WTC11 (cell line): ENCODE data around the gene NEDD4L. TPM values are rescaled to one million over a fixed set of nuclear protein-coding genes. Genes with fewer than 3 reads are reported as not detected.

Source experiments
- ATAC-seq: fragments of 200-7000 bp; cut with Tn5 transposase; 2 replicates; pipeline ENCODE4 v1.10.0; 2021; ENCODE audit warnings: mild to moderate bottlenecking, moderate library complexity
- CTCF ChIA-PET: fragments of 300-600 bp; sonication (Branson Sonifier 250); formaldehyde crosslinking; loops from one replicate; lab custom pipeline; 2021; ENCODE audit warnings: antibody characterized with exemption; lab: Charles Lee
- POLR2A ChIA-PET: fragments of 350-600 bp; sonication (Branson Sonifier 250); formaldehyde crosslinking; loops from one replicate; lab custom pipeline; 2021; ENCODE audit warnings: antibody characterized with exemption; lab: Charles Lee
- DNase-seq: peaks from one replicate; pipeline ENCODE4 v3.0.0; 2021; ENCODE audit warnings: low spot score
- H3K27ac Mint-ChIP-seq: 2 replicates; pipeline ENCODE4 v1.8.0; 2021; ENCODE audit warnings: mixed read lengths
- H3K27me3 Mint-ChIP-seq: 2 replicates; pipeline ENCODE4 v1.8.0; 2021; ENCODE audit warnings: low read depth, mild to moderate bottlenecking, moderate library complexity, mixed read lengths
- H3K36me3 Mint-ChIP-seq: 2 replicates; pipeline ENCODE4 v1.8.0; 2021; ENCODE audit warnings: mixed read lengths
- H3K4me1 Mint-ChIP-seq: 2 replicates; pipeline ENCODE4 v1.8.0; 2022; ENCODE audit warnings: mixed read lengths
- H3K4me3 Mint-ChIP-seq: 2 replicates; pipeline ENCODE4 v1.8.0; 2021; ENCODE audit warnings: mild to moderate bottlenecking, moderate library complexity, mixed read lengths
- H3K9me3 Mint-ChIP-seq: 2 replicates; pipeline ENCODE4 v1.8.0; 2021; ENCODE audit warnings: mixed read lengths
- CBFB ChIP-seq: sonication (generic); formaldehyde crosslinking; IDR thresholded peaks from 2 replicates; pipeline ENCODE4 v1.8.1; 2022; ENCODE audit warnings: mild to moderate bottlenecking, low read depth, missing genetic modification reagents
- CREM ChIP-seq: sonication (generic); formaldehyde crosslinking; IDR thresholded peaks from 2 replicates; pipeline ENCODE4 v1.8.1; 2022; ENCODE audit warnings: mild to moderate bottlenecking, missing genetic modification reagents, moderate library complexity
- FOXP1 ChIP-seq: sonication (generic); formaldehyde crosslinking; IDR thresholded peaks from 2 replicates; pipeline ENCODE4 v1.8.0; 2022; ENCODE audit warnings: missing genetic modification reagents, mild to moderate bottlenecking, moderate library complexity, borderline replicate concordance
- GABPB1 ChIP-seq: sonication (generic); formaldehyde crosslinking; IDR thresholded peaks from 2 replicates; pipeline ENCODE4 v1.8.1; 2023; ENCODE audit warnings: mild to moderate bottlenecking, missing genetic modification reagents
- GRHL2 ChIP-seq: fragments of 250-450 bp; sonication (Bioruptor Pico); IDR thresholded peaks from 2 replicates; pipeline ENCODE4 v1.8.0; 2022; ENCODE audit warnings: mild to moderate bottlenecking, moderate library complexity; ENCODE audit not compliant: insufficient replicate concordance, severe bottlenecking
- JUN ChIP-seq: sonication (generic); formaldehyde crosslinking; IDR thresholded peaks from 2 replicates; pipeline ENCODE4 v1.8.0; 2023; ENCODE audit warnings: mild to moderate bottlenecking, missing genetic modification reagents
- NFE2L1 ChIP-seq: sonication (generic); formaldehyde crosslinking; IDR thresholded peaks from 2 replicates; pipeline ENCODE4 v1.8.1; 2023; ENCODE audit warnings: missing genetic modification reagents
- NFYB ChIP-seq: sonication (generic); formaldehyde crosslinking; conservative IDR thresholded peaks from 2 replicates; pipeline ENCODE4 v1.8.0; 2022; ENCODE audit warnings: low read depth, missing genetic modification reagents
- NR2C2 ChIP-seq: sonication (generic); formaldehyde crosslinking; IDR thresholded peaks from 2 replicates; pipeline ENCODE4 v1.8.0; 2022; ENCODE audit warnings: mild to moderate bottlenecking, missing genetic modification reagents
- RORB ChIP-seq: fragments of 250-450 bp; sonication (Bioruptor Pico); IDR thresholded peaks from 2 replicates; pipeline ENCODE4 v1.9.0; 2021; ENCODE audit warnings: mild to moderate bottlenecking
- SP1 ChIP-seq: sonication (generic); formaldehyde crosslinking; conservative IDR thresholded peaks from 2 replicates; pipeline ENCODE4 v1.8.1; 2022; ENCODE audit warnings: missing genetic modification reagents
- TCF7 ChIP-seq: sonication (generic); formaldehyde crosslinking; IDR thresholded peaks from 2 replicates; pipeline ENCODE4 v1.8.0; 2022; ENCODE audit warnings: mild to moderate bottlenecking, low read depth, missing genetic modification reagents, moderate library complexity
- TEAD1 ChIP-seq: sonication (generic); formaldehyde crosslinking; IDR thresholded peaks from 2 replicates; pipeline ENCODE4 v1.8.0; 2022; ENCODE audit warnings: mild to moderate bottlenecking, missing genetic modification reagents
- TEAD4 ChIP-seq: sonication (generic); formaldehyde crosslinking; IDR thresholded peaks from 2 replicates; pipeline ENCODE4 v1.8.0; 2022; ENCODE audit warnings: mild to moderate bottlenecking, missing genetic modification reagents
- USF2 ChIP-seq: sonication (generic); formaldehyde crosslinking; IDR thresholded peaks from 2 replicates; pipeline ENCODE4 v1.8.1; 2023; ENCODE audit warnings: mild to moderate bottlenecking, missing genetic modification reagents, moderate library complexity
- ZNF317 ChIP-seq: sonication (generic); formaldehyde crosslinking; IDR thresholded peaks from 2 replicates; pipeline ENCODE4 v1.8.1; 2023; ENCODE audit warnings: low read depth, mild to moderate bottlenecking, moderate library complexity, missing genetic modification reagents, borderline replicate concordance
- ZNF416 ChIP-seq: fragments of 250-450 bp; sonication (Bioruptor Pico); IDR thresholded peaks from 2 replicates; pipeline ENCODE4 v1.9.0; 2021; ENCODE audit warnings: mild to moderate bottlenecking, inconsistent platforms
- ZNF423 ChIP-seq: fragments of 250-450 bp; sonication (Bioruptor Pico); IDR thresholded peaks from 2 replicates; pipeline ENCODE4 v2.1.2; 2022; ENCODE audit warnings: mild to moderate bottlenecking, moderate library complexity
- total RNA-seq: library from RNA; stranded (reverse); gene quantifications from 3 replicates; pipeline ENCODE4 v1.2.3, GENCODE V29; 2021
- TF ChIP-seq, protein P1 (sequence below): fragments of 200-600 bp; IDR thresholded peaks from 2 replicates; pipeline ENCODE4 v1.8.0; 2022; ENCODE audit warnings: antibody characterized with exemption
- TF ChIP-seq, protein P2 (sequence below): sonication (generic); formaldehyde crosslinking; IDR thresholded peaks from 2 replicates; pipeline ENCODE4 v1.8.1; 2023; ENCODE audit warnings: mild to moderate bottlenecking, moderate library complexity, missing genetic modification reagents
- TF ChIP-seq, protein P3 (sequence below): fragments of 250-450 bp; sonication (Bioruptor Pico); IDR thresholded peaks from 2 replicates; pipeline ENCODE4 v2.1.2; 2022; ENCODE audit warnings: mild to moderate bottlenecking, moderate library complexity
- TF ChIP-seq, protein P4 (sequence below): sonication (generic); formaldehyde crosslinking; IDR thresholded peaks from 2 replicates; pipeline ENCODE4 v1.8.1; 2022; ENCODE audit warnings: missing genetic modification reagents, borderline replicate concordance

Gene NEDD4L
- total RNA-seq, 1 experiment from 2014 or later: 88.0 TPM

DNA sequence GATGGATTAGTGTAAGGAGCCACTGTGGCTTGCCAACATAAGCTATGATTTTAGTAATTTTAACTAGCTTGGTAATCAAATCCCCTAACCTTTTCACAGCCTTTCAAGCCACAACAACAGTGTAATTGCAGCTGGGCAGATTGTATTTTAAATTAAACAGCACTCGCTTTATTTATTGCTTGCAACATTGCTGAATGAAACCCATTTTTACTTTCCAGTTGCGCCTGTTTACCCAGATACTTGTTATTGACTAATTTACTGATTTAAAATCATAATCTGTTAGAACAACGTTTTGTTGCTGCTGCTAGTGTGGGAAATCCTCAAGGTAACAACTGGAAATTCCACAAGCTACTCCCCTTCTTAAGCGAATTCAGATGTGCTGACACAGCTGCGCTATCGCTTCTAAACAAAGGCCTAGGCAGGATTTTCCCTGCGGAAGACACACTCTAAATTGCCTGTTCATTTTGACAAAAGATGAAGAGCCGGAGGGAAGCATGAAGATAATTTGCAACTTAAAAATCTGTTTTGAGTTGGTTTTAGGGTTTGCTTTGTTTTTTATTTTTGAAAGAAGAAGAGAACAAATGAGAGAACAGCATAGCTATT is 300.9 kb downstream of the NEDD4L start:
- peaks cover 24% of the 10 kb centered on the region for H3K36me3 Mint-ChIP-seq
- no peaks in the 10 kb centered on the region for H3K9me3 Mint-ChIP-seq
- no peaks in the 10 kb centered on the region for H3K27me3 Mint-ChIP-seq
- CTCF ChIA-PET: interaction anchor here (1.1 to 2.9 kb wide), 5 partner anchors 9 to 152 kb away, joined by 3 to 9 read pairs (median 4); no protein-coding TSS in a partner anchor
- TF ChIP-seq FOXP1 (CRISPR knock-in tag) (no peak), NFE2L1 (CRISPR knock-in tag) (no peak), TEAD1 (CRISPR knock-in tag) (0 out of 2 replicates have a peak, but pooled peaks have one; percentile 25), NR2C2 (CRISPR knock-in tag) (no peak), USF2 (CRISPR knock-in tag) (no peak), TEAD4 (CRISPR knock-in tag) (no peak)
- peak; percentile 62 for ATAC-seq
- POLR2A ChIA-PET: interaction anchor here (0.6 kb wide), 1 partner anchor 9 kb away, joined by 3 read pairs; no protein-coding TSS in a partner anchor
- H3K4me3 Mint-ChIP-seq: peak overlapping the region; percentile 39
- H3K4me1 Mint-ChIP-seq: peaks cover 85% of the 10 kb centered on the region
- DNase-seq: no peak
- peak overlapping the region; percentile 96 for H3K27ac Mint-ChIP-seq

GRCh38 chr18:58345875-58346274 is 301.8 kb downstream of the NEDD4L start:
- peaks cover 28% of the 10 kb centered on the region for H3K36me3 Mint-ChIP-seq
- peak; percentile 59 for ATAC-seq
- H3K4me3 Mint-ChIP-seq: no peak overlapping the region
- no peaks in the 10 kb centered on the region for H3K27me3 Mint-ChIP-seq
- H3K27ac Mint-ChIP-seq: peak overlapping the region; percentile 44; the same call in 1 of the 2 replicates
- no peak for TF ChIP-seq NFYB
- TF ChIP-seq SP1 (CRISPR knock-in tag): 0 out of 2 replicates have a peak, but pooled peaks have one; percentile 15
- peaks cover 76% of the 10 kb centered on the region for H3K4me1 Mint-ChIP-seq
- ChIA-PET CTCF (interaction anchor here (1.1 to 2.9 kb wide), 3 partner anchors 9 to 151 kb away, joined by 3 to 9 read pairs (median 4); no protein-coding TSS in a partner anchor), POLR2A (interaction anchor here (0.6 kb wide), 2 partner anchors 8 to 198 kb away, joined by 3 read pairs; no protein-coding TSS in a partner anchor)
- no peak for DNase-seq
- no peaks in the 10 kb centered on the region for H3K9me3 Mint-ChIP-seq

DNA sequence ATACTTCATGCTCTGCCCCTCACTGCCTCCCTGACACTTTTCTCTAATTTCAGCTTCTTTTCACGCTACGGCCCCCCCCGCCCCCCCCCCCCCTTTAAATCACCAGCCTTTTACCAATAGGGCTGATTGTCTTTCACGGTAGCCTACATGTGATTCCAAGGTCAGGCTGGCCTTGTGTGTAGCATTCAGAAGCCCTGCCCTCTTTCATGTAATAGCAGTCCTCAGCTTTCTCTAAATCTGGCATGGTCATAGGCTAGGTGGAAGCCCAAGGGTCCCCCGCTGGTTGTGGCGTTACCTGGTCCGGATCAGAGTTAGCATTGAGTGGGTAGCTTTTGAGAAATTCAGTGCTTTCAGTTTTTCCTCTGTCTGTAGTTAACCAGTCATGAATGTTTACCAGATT is 303.1 kb downstream of the NEDD4L start:
- DNase-seq: no peak
- Mint-ChIP-seq H3K9me3 (no peaks in the 10 kb centered on the region), H3K4me1 (peaks cover 63% of the 10 kb centered on the region)
- CTCF ChIA-PET: interaction anchor here (0.5 to 1.5 kb wide), 5 partner anchors 11 to 165 kb away, joined by 3 to 6 read pairs (median 4); no protein-coding TSS in a partner anchor
- TF ChIP-seq ZNF416: no peak
- TF ChIP-seq, all 79 proteins: peak for 0
- Mint-ChIP-seq H3K27me3 (no peaks in the 10 kb centered on the region), H3K27ac (peak overlapping the region; percentile 76), H3K36me3 (peaks cover 36% of the 10 kb centered on the region), H3K4me3 (no peak overlapping the region)
- POLR2A ChIA-PET: no interaction called here
- peak; percentile 41 for ATAC-seq

GRCh38 chr18:58348517-58348916 is 304.5 kb downstream of the NEDD4L start:
- Mint-ChIP-seq H3K27me3 (no peaks in the 10 kb centered on the region), H3K27ac (peak overlapping the region; percentile 33; the same call in 1 of the 2 replicates), H3K4me1 (peaks cover 51% of the 10 kb centered on the region), H3K36me3 (peaks cover 38% of the 10 kb centered on the region), H3K9me3 (no peaks in the 10 kb centered on the region), H3K4me3 (no peak overlapping the region)
- POLR2A ChIA-PET: no interaction called here
- no peak for DNase-seq
- ATAC-seq: no peak
- CTCF ChIA-PET: no interaction called here
- no peak for TF ChIP-seq CREM (CRISPR knock-in tag)
- TF ChIP-seq JUN (CRISPR knock-in tag): no peak
- no peak for TF ChIP-seq GRHL2 (CRISPR knock-in tag)
- no peak for TF ChIP-seq RORB (CRISPR knock-in tag)
- TF ChIP-seq CBFB (CRISPR knock-in tag): no peak
- TF ChIP-seq TCF7: no peak
- TF ChIP-seq, protein P1, sequence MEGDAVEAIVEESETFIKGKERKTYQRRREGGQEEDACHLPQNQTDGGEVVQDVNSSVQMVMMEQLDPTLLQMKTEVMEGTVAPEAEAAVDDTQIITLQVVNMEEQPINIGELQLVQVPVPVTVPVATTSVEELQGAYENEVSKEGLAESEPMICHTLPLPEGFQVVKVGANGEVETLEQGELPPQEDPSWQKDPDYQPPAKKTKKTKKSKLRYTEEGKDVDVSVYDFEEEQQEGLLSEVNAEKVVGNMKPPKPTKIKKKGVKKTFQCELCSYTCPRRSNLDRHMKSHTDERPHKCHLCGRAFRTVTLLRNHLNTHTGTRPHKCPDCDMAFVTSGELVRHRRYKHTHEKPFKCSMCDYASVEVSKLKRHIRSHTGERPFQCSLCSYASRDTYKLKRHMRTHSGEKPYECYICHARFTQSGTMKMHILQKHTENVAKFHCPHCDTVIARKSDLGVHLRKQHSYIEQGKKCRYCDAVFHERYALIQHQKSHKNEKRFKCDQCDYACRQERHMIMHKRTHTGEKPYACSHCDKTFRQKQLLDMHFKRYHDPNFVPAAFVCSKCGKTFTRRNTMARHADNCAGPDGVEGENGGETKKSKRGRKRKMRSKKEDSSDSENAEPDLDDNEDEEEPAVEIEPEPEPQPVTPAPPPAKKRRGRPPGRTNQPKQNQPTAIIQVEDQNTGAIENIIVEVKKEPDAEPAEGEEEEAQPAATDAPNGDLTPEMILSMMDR: no peak
- TF ChIP-seq, protein P2, sequence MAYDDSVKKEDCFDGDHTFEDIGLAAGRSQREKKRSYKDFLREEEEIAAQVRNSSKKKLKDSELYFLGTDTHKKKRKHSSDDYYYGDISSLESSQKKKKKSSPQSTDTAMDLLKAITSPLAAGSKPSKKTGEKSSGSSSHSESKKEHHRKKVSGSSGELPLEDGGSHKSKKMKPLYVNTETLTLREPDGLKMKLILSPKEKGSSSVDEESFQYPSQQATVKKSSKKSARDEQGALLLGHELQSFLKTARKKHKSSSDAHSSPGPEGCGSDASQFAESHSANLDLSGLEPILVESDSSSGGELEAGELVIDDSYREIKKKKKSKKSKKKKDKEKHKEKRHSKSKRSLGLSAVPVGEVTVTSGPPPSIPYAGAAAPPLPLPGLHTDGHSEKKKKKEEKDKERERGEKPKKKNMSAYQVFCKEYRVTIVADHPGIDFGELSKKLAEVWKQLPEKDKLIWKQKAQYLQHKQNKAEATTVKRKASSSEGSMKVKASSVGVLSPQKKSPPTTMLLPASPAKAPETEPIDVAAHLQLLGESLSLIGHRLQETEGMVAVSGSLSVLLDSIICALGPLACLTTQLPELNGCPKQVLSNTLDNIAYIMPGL (CRISPR knock-in tag): no peak
- TF ChIP-seq ZNF423 (CRISPR knock-in tag): no peak
- TF ChIP-seq, protein P3, sequence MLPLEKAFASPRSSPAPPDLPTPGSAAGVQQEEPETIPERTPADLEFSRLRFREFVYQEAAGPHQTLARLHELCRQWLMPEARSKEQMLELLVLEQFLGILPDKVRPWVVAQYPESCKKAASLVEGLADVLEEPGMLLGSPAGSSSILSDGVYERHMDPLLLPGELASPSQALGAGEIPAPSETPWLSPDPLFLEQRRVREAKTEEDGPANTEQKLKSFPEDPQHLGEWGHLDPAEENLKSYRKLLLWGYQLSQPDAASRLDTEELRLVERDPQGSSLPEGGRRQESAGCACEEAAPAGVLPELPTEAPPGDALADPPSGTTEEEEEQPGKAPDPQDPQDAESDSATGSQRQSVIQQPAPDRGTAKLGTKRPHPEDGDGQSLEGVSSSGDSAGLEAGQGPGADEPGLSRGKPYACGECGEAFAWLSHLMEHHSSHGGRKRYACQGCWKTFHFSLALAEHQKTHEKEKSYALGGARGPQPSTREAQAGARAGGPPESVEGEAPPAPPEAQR (CRISPR knock-in tag): no peak
- no peak for TF ChIP-seq GABPB1 (CRISPR knock-in tag)
- TF ChIP-seq, protein P4, sequence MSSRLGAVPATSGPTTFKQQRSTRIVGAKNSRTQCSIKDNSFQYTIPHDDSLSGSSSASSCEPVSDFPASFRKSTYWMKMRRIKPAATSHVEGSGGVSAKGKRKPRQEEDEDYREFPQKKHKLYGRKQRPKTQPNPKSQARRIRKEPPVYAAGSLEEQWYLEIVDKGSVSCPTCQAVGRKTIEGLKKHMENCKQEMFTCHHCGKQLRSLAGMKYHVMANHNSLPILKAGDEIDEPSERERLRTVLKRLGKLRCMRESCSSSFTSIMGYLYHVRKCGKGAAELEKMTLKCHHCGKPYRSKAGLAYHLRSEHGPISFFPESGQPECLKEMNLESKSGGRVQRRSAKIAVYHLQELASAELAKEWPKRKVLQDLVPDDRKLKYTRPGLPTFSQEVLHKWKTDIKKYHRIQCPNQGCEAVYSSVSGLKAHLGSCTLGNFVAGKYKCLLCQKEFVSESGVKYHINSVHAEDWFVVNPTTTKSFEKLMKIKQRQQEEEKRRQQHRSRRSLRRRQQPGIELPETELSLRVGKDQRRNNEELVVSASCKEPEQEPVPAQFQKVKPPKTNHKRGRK (CRISPR knock-in tag): no peak
- no peak for TF ChIP-seq ZNF317
